T-helper 1 cell (primary cell): ENCODE measurements around the gene POLG.
"Not testable (repeated sequence)": the region's sequence is repeated elsewhere in the genome, so short reads cannot be mapped to it uniquely, and the experiment has no call there.

ENCODE experiments used
- DNase-seq, 5 donors: peaks; one replicate each; pipeline ENCODE4 v3.0.0-alpha.2; 2012 to 2020

POLG gene

GRCh38 chr15:89277281-89277680, 57.3 kb downstream of the POLG start:
- not testable (repeated sequence) for DNase-seq
